NCI-H524 (cell line): ENCODE results near the gene RAB11FIP4.
A peak's percentile ranks its signal among the peaks of the same experiment; 100 is the strongest.

Source experiments
- DNase-seq, 2 experiments: peaks; one replicate each; lab custom pipeline; 2025; lab: John Stamatoyannopoulos, UW

Gene RAB11FIP4

DNA sequence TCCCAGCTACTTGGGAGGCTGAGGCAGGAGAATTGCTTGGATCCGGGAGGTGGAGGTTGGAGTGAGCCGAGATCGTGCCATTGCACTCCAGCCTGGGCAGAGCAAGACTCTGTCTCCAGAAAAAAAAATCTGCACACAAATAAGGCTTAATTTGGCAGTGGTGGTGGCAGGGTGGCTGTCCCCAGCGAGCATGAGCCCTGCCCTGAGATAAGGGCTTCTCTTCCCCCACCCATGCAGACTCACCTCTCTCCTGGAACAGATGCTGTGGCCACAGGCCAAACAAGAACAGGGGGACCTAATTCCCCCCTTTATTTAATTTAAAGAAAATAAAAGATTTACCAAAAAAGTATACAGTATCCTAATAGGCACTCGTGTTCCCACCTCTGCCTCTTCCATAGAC lies 157.2 kb downstream of the RAB11FIP4 start:
- peak; percentile 30 to 56 for DNase-seq

DNA sequence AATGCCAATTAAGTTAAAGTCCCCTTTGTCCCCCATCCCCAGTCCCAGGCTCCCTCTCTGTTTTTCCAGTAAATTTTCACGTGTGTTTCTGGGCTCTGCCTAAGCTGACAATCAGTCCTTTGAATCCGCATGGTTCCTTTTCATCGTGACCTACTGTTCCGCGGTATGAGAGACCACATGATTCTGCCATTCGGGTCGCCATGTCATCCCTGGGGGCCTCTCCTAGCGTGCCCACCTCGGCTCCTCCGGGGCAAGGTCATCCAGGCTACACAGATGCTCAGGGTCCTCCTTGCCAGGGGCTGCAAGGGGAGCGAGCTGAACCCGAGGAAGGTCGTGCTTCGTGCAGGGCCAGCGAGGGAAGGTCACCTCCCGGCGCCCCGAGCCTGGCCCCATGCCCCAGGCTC lies 157.6 kb downstream of the RAB11FIP4 start:
- peak; percentile 32 to 66 for DNase-seq

DNA sequence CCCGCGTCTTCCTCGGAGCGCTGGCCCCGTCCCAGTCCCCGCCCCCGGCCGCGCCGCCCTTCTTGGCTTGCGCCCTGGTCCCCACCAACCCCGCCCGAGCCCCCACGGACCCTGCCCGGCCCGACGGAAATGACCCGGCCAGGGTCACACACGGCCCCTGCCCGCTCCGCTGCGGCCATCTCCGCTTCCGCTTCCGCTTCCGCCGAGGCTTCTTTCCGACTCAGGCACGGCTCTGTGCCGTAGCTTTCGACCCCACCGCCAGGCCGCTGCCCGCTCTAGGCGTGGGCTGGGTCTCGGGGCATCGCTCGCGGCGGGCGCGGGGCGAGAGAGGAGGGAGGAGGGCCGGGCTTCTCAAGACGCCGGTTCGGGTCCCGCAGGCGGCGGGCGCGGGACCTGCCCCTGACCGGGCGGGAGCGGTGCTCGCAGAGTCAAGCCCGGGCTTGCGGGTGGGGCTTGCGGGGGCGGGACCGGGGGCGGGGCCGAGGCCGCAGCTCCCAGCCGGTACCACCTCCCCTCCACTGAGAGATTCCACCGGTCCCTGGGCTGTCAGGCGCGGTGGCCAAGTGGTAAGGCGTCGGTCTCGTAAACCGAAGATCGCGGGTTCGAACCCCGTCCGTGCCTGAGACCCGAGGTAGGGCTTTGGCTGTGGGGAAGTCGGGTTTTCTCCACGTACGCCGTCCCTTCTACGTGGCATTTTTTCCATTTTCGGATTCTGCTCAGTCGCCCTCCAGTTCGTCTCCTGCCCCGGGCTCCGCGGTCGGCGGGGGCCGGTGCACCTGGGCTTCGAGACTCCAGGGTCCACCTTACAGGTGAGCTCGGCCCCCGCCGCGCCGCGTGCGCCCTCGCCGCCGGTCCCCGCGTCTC lies 158.3 kb downstream of the RAB11FIP4 start:
- peak; percentile 94 for DNase-seq

DNA sequence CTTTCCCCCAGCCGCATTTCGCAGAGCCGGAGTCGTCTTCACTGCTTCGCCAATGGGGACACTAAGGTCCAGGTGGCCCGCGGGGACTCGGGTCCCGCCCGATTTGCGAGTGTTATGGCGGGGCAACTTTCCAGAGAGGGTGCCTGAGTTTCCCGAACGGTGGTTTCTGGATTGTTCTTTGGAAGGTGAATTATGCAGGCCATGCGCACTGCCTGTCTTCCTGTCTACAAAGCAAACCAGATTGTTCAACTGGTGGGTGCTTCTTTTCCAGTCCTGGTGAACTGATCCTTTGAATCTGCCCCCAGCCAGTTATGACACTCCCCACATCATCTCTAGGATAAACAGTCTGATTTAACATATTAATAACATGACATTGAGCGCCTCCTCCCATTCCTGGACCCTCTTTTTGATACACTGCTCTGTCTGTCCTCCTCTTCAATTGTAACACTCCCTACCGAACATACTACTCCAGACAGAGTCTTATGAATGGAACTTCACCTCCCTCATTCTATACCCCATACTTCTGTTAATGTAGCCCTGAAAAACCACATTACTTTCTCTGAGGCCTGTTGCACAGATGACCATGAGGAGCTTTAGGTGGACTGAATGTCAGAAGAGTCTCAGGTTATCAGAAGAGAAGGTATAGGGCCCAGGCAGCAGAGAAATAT lies 159.0 kb downstream of the RAB11FIP4 start:
- DNase-seq: peak in 1 of 2 experiments; percentile 75

DNA sequence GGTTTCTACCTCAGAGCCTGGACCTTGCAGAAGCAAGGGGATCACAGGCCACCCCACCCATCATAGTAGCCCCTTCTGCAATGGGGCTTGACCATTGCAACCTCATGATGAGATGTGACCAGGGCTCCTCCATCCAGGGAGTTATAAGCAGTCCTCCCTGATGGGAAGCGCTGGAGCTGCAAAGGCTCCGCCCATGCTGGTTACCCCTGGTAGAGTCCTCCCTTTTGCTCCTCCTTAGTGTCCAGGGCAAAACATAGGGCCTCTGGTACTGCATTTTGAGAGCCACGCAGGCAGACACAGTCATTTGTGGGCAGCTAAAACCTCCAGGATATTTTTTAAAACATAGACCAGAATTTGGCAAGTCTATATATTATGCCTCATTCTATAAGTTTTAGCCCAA lies 161.1 kb downstream of the RAB11FIP4 start:
- DNase-seq: no peak

DNA sequence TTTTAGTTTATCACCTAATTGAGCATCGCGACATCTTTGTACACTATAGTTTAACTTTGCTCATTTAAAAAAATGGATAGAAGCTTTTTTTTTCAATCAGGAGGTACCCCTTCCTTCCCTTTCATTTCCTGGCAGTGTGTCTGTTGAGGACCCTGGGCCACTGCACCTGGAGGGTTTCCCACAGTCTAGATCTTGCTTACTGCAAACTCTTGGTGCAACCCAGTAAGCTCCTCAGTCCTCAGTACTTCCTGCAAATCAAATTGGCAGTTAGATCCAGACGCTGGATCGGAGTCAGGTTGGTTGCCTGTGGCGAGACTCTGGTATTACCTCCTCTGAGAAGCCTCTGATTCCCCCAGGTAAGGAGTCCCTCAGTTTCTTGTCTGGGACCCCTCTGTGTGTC lies 162.0 kb downstream of the RAB11FIP4 start:
- DNase-seq: no peak

DNA sequence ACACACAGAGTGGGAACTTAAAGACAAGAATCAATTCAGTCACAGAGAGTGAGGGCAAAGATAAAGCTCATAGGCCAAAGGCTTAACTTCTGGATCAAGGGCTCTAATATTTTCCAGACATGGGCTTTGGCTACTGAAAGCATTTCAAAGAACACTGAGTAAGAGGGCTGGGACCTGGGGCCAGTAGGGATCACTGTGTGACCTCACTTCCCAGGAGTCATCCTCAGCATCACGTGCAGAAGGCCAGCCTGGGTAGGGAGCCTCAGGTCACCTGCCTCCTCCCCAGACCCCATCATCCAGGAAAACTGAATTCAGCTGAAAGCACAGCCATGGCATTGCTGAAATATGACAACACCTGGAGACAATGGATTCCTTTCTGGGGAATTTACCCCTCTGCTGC lies 163.5 kb downstream of the RAB11FIP4 start:
- no peak for DNase-seq

DNA sequence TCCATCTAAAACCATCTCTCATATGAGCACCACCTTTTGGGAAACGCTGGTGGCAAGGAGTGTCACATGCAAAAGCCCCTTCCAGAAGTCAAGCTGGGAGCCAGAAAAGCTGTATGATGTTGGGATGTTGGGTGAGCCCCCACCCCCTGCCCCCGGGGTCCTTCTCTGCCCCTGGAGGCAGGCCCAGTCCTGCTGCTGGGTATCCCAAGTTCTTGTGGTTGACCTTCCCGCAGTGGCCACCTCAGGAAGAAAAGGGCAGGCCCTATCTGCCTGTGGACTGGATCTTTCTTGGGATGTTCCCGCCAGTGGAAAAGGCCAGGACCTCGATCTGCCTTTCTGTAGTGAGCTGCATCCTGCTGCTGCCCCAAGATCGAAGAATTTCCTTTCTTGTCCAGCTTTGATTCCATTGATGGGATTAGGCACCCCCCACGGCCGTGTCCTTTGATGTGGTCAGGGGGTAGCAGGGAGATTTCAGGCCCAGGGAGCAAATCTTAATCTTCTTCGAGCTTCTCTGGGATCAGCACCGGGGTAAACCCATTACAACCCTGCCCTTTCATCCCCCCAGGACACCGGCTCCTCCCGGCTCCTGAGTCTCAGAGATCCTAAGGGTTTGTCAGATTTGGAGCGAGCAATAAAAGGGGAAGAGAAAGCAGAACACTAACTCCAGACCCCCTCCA lies 165.6 kb downstream of the RAB11FIP4 start:
- DNase-seq: no peak

DNA sequence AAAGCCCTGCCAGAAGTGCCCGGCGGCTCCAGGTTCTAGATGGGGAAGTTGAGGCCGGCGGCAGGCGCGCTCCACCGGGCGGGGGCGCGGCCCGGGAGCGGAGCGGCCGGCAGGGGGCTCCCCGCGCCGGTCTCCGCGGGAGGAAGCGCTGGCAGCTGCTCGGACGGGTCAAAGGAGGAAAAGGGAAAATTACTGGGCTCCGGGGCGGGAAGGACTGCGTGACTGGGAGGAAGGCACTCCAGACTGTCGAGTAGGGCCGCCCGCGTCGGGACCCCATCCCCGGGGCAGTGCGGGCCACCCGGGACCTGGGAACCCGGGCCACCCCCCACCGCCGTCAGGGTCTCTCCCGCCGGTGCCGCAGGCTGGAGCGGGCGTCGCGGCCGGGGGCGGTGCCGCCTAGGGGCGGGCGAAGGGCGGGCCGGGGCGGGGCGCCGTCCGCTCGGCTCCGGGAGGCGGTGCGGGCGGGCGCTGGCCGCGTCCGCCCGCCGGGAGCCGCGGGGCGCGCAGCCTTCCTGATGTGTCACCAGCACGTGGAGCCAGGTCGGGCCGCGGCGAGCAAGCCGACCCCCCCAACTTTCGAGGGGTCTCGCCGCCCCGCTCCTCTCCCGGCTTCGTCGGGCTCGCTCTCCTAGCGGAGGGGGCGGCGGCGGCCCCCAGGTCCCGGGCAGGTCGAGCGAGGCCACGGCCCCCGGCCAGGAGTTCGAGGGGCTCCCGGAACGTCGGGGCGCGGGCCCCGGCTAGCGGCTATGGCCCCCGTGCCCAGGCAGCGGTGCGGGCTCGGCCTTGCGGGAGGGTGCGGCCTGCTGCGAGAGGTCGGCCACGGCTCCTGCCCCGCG lies 167.5 kb downstream of the RAB11FIP4 start:
- DNase-seq: peak; percentile 62 to 84

DNA sequence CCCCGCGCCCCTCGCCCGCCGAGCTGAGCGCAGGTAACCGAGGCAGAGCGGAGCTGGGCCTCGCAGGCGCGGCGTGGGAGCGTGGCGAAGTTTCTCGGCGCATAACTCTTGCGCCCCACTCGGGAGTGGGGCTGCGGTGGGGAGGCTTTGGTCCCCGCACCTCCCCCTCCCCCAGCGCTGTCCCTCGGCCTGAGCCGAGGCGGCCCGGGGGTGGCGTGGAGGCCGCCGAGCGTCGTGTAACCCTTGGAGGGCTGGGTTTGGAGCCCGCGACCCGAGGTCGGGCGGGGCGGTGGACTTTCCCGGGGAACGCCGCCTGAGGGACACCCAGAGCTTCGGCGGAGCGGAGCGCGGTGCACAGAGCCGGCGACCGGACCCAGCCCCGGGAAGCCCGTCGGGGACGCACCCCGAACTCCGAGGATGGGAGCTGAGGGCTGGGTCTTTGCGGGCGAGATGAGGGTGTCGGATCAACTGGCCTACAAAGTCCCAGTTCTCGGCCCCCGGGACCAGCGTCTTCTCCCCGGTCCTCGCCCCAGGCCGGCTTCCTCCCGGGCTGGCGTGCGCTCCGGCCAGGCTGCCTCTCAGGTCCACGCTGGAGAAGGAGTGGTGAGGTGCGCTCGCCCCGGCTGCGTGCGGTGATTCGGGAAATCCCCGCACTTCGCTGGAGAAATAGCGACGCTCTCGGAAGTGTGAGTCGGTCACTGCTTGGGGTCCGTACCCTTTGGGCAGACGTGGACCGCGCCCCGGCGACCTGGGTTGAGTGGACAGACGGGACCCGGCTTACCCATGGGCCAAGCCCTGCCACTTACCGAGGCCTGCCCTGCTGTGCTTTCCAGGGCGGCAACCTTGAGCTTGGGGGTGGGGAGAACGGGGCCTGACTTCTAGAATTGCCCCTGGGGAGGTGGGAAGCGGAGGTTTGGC lies 168.4 kb downstream of the RAB11FIP4 start:
- DNase-seq: no peak

DNA sequence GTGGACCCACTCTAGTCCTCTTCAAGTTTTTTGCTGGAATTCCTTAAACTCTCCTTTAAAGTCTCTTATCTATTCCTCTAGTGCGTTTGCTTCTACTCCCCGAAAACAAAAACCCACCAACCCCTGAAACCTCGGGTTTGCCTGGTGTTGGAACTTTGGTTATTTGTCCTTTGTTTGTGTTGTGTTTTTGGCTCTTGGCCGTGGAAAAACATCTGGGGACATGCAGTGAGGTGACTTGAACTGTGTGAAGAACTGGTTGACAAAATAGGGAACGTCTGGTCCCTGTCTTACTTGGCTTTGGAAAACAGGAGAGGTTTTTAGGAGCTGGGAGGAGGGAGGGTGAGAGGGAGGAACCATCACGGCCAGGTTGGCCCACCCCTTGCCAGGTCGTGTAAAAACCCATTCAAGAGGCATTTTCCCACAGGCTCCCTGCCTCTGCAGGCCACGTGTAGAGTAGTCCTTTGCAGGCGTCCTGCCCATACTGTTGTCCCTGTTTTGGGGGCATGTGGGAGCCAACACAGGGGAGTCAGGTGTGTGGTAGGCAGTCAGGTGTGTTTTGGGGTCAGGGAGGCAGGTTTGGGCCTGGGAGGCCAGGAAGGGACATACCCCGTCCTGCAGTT lies 169.3 kb downstream of the RAB11FIP4 start:
- DNase-seq: no peak

DNA sequence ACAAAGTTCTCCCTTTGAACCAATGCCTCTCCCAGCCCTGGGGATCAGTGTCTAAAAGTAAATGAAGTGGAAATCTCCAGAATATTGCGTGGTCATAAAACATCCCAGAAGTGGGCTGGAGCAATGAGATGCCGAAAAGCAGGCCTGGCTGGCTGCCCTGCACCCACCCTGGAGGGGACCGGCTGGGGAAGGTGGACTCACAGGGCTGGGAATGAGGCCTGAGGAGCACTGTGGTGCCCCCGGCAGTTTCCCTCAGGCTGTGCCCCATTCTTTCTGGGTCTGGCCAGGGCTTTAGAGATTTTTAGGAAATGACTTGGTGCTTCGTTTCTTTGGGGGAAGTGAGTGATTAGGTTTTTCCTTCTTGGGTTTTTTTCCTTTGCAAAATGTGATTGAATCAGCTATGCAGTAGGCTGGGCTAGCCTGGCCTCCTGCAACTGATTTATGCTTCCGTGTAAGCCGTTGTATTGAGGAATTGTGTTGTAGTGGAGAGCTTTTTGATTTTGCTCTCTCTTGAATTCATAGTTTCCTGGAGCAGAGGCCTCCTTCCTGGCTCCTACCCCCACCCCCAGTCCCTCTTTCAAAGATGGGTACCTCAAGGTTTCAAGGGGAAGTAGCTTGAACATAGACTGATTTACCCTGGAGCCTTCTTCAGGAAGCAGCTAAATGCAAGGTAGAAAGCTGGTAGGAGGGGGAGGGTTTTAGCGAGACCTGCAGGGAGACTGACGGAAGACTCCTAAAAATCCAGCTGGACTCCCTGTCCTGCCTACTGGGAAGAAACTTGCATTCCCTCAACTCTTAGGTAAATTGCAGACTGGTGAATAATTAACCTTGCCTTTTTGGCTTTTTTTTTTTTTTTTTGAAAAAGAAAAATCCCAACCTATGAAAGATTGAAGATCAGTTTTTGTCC lies 170.2 kb downstream of the RAB11FIP4 start:
- no peak for DNase-seq

DNA sequence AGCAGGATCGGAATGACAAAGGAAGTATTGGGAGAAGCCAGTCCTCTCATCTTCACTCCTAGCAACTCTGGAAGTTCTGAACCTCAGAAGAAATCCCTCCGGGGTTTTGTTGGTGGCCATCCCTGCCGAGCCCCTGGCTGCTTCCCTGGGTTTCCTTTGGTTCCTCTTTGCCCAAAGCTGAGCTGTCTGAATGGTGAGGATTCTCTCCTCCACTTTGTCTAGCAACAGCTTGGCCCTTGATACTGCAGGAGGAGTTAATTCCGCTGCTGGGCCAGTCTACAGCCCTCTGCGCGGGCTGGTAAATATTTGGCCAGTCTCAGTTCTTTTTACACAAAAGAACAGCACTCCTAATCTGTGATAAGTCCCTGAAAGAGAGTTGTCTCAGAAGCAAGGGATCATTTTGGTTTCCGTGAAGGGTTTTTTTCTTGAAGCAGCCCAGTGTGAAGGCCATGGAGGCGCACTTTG lies 170.9 kb downstream of the RAB11FIP4 start:
- DNase-seq: no peak

DNA sequence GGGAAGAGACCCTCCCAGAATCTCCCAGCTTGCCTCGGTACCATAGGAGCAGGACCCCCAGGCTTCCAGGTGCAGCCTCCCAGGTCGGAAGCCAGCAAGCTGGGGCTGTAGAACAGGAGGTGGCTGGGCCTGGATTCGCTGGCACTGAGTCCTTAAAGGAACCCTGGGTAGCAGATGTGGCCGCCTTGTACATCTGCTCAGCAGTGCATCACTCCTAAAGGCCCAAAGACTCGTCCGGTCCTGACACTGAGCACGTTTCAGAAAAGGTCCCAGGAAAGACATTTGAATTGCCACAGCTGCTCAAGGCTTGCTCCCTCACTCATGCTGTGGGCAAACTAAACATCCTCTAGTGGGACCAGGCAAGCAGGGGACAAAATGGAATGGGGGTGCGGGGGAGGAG lies 172.8 kb downstream of the RAB11FIP4 start:
- peak in 1 of 2 experiments; percentile 43 for DNase-seq

DNA sequence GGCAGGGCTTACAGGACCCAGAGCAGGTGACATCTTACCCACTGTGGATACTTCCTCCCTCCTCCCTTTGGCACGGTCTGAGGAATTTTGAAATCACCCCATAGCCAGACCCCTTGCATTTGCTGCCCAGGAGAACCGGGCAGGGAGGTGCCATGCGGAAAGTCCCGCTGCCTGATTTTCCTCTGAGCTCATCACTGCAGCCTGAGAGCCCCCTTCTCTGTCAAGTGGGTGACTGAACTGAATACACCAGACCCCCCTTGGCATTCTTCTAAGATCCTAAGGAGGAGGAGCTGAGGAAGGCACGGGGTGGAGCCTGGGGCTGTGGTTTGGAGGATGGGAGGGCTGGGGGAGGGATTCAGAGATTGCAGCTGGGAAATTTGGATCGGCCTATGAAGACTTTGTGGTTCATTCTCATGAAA lies 173.4 kb downstream of the RAB11FIP4 start:
- no peak for DNase-seq

DNA sequence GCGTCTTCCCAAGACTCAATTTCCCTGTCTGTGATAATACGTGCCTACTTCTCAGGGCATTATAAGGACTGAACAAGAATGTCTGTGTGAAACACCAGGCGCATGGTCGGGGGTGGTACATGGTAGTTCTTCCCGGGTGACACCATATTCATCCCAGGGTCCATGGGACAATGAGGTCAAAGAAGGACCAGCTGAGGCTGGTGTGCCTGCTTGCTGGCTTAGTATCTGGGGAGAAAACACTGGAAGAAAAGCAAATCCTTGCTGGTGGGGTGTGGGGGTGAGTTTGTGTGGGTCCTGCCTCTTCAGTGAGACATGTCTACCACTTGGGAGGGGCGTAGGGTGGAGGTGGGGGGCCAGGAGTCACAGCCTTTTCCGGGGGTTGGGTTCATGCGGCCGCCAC lies 174.2 kb downstream of the RAB11FIP4 start:
- no peak for DNase-seq

DNA sequence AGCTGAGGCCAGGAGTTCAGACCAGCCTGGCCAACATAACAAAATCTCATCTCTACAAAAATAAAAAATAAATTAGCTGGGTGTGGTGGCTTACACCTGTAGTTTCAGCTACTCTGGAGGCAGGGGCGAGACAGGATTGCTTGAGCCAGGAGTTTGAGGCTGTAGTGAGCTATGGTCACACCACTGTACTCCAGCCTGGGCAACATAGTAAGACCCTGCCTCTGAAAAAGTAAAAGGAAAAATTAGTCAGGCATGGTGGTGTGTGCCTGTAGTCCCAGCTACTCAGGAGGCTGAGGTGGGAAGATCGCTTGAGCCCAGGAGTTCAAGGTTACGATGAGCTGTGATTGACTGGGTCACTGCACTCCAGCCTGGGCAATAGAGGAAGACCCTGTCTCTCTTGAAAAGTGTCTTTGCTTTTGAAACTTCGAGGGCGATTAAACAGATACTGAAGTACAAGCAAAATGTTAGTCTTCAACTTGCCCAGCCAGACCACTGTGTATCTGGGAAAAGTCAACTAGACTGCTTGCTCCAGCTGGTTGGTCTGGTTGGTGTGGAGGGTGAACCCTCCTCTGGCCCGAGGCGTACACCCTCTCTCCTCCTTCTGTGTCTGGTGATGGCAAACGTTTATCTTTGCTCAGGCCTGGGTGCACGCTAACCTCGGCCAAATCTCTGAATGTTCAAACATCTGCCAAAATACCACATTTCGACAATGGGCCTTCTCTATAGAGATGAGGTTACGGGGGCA lies 174.9 kb downstream of the RAB11FIP4 start:
- DNase-seq: no peak

DNA sequence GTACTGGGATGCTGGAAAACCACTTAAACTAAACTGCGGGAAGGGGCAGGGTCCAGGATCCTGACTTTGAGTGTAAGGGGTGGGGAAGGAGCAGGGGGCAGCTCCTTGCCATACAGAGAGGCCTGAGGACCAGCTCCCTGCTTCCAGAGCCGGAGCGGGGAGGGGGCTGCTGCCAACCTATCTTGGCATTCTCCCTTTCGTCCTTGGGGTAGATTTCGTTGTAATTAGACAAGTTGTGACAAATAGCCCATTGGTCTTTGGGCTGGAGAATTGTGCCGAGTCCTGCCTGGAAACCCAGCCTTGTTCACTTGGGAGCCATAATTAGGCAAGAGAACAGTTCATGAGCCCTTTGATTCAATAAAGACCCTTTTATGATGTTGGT lies 175.5 kb downstream of the RAB11FIP4 start:
- no peak for DNase-seq

DNA sequence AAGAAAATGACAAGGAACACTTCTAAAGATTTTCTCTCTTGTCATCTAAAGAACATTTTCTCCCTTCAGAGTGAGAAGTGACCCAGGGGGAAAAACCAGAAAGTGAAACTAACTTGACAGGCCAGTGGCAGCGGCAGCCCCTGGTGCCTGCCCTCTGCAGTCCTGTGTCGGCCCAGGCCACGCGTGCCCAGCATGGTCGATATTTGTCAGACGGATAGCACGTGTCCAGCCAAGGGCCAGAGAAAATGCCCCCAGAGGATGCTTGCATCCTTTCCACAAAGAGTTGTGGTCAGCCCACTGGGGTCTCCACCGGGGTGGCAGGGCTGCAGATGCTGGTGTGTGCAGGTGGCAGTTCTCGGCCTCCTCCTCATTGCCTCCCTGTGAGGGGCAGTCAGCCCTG lies 176.6 kb downstream of the RAB11FIP4 start:
- no peak for DNase-seq
